CD4-positive, CD25-positive, alpha-beta regulatory T cell (primary cell): ENCODE results near the gene DAAM1. TPM values are rescaled to one million over a fixed set of nuclear protein-coding genes. Genes with fewer than 3 reads are reported as not detected.

Experiments
- ATAC-seq, 2 donors: fragments of 150-1000 bp; cut with Tn5 transposase; one replicate each; pipeline ENCODE4 v1.10.0; 2021; ENCODE audit warnings: low read depth in 2 of 2, moderate number of reproducible peaks in 2 of 2, moderate library complexity in 1 of 2
- DNase-seq, 3 donors: peaks; one replicate each; pipeline versions ENCODE4 v3.0.0 to v3.0.0-alpha.2; 2012 to 2022; ENCODE audit warnings: mixed read lengths in 1 of 3
- H3K27ac ChIP-seq: one replicate; pipeline ENCODE4 v1.7.0; 2013; ENCODE audit warnings: mild to moderate bottlenecking, low read length; ENCODE audit not compliant: insufficient read depth, poor library complexity, severe bottlenecking
- H3K27me3 ChIP-seq: one replicate; pipeline ENCODE4 v1.7.0; 2013; ENCODE audit warnings: low read length; ENCODE audit not compliant: control insufficient read depth, insufficient read depth
- H3K36me3 ChIP-seq: one replicate; pipeline ENCODE4 v1.7.0; 2013; ENCODE audit warnings: mild to moderate bottlenecking, low read length, moderate library complexity; ENCODE audit not compliant: control insufficient read depth, insufficient read depth
- H3K4me1 ChIP-seq: 2 replicates; pipeline ENCODE4 v1.7.0; 2013; ENCODE audit warnings: mild to moderate bottlenecking, low read length; ENCODE audit not compliant: insufficient read depth, control insufficient read depth, poor library complexity, severe bottlenecking
- H3K4me3 ChIP-seq: one replicate; pipeline ENCODE4 v1.7.0; 2013; ENCODE audit warnings: low read depth, mild to moderate bottlenecking, low read length, moderate library complexity
- H3K9me3 ChIP-seq, 2 experiments: 1 replicate in 1 of 2; 2 replicates in 1 of 2; pipeline ENCODE4 v1.7.0; 2013; ENCODE audit warnings: low read length in 2 of 2, mild to moderate bottlenecking in 1 of 2, moderate library complexity in 1 of 2; ENCODE audit not compliant: control insufficient read depth in 2 of 2
- H3K27ac Mint-ChIP-seq, 3 donors: one replicate each; pipeline ENCODE4 v1.8.0; 2020 to 2022; ENCODE audit warnings: mild to moderate bottlenecking in 3 of 3, mixed read lengths in 3 of 3, moderate library complexity in 2 of 3
- H3K27me3 Mint-ChIP-seq: one replicate; pipeline ENCODE4 v1.8.0; 2022; ENCODE audit warnings: mild to moderate bottlenecking, mixed read lengths
- H3K36me3 Mint-ChIP-seq: one replicate; pipeline ENCODE4 v1.8.0; 2020; ENCODE audit warnings: mixed read lengths
- H3K4me1 Mint-ChIP-seq, 4 donors: one replicate each; pipeline ENCODE4 v1.8.0; 2020 to 2022; ENCODE audit warnings: mixed read lengths in 4 of 4, mild to moderate bottlenecking in 1 of 4
- H3K4me3 Mint-ChIP-seq, 4 donors: one replicate each; pipeline ENCODE4 v1.8.0; 2020 to 2022; ENCODE audit warnings: mild to moderate bottlenecking in 4 of 4, mixed read lengths in 4 of 4, moderate library complexity in 3 of 4
- H3K9me3 Mint-ChIP-seq, 7 donors: one replicate each; pipeline ENCODE4 v1.8.0; 2020 to 2022; ENCODE audit warnings: mixed read lengths in 7 of 7, mild to moderate bottlenecking in 3 of 7, moderate library complexity in 2 of 7
- polyA plus RNA-seq, 4 donors: library from polyadenylated mRNA; unstranded; fragments of 300-500 nt; fragmentation: Illumina TruSeq; gene quantifications; one replicate each; pipeline ENCODE4 v1.2.3, GENCODE V29; 2021
- total RNA-seq: library from RNA; stranded (reverse); gene quantifications from one replicate; pipeline ENCODE4 v1.2.3, GENCODE V29; 2022

DAAM1 gene
- total and polyA plus RNA-seq, 5 donors from 2014 or later = 6.1 to 36.5 (median 11.2) TPM

DNA sequence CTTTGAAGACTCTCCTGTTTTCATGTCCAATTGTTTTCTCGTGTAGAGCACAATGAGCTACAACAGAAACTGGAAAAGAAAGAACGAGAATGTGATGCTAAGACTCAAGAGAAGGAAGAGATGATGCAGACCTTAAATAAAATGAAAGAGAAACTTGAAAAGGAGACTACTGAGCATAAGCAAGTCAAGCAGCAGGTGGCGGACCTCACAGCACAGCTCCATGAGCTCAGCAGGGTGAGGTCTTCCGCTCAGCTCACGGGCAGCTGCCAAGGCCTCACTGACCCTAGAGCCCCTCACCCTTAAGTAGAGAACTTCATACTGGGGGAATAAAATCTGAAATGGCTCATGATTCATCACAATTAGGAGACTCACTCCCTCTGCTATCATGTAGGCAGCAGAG, 142.0 kb downstream of the DAAM1 start:
- H3K4me1 ChIP-seq = no peaks in the 10 kb centered on the region
- peaks cover 39% of the 10 kb centered on the region for H3K36me3 ChIP-seq
- Mint-ChIP-seq H3K27ac (peak overlapping the region in 1 of 3 donors; percentile 27), H3K4me1 (peaks cover 0 to 2% (median 0%) of the 10 kb centered on the region in 4 donors), H3K27me3 (no peaks in the 10 kb centered on the region), H3K36me3 (peaks cover 65% of the 10 kb centered on the region), H3K4me3 (no peak overlapping the region), H3K9me3 (peaks cover 0 to 2% (median 0%) of the 10 kb centered on the region in 7 donors)
- ATAC-seq (no peak), DNase-seq (peak in 1 of 3 donors; percentile 22)
- no peaks in the 10 kb centered on the region for H3K27me3 ChIP-seq
- H3K27ac ChIP-seq = no peak overlapping the region
- H3K4me3 ChIP-seq = no peak overlapping the region
- H3K9me3 ChIP-seq = no peaks in the 10 kb centered on the region

GRCh38 chr14:59331217-59331616, 142.8 kb downstream of the DAAM1 start:
- no peaks in the 10 kb centered on the region for H3K9me3 ChIP-seq

GRCh38 chr14:59332727-59333126, 144.3 kb downstream of the DAAM1 start:
- peaks cover 59% of the 10 kb centered on the region for H3K36me3 Mint-ChIP-seq
- no peak overlapping the region for H3K4me3 Mint-ChIP-seq
- no peaks in the 10 kb centered on the region for H3K27me3 Mint-ChIP-seq
- Histone ChIP-seq H3K27ac (no peak overlapping the region), H3K9me3 (no peaks in the 10 kb centered on the region), H3K27me3 (no peaks in the 10 kb centered on the region), H3K4me3 (no peak overlapping the region), H3K4me1 (no peaks in the 10 kb centered on the region), H3K36me3 (peaks cover 28% of the 10 kb centered on the region)
- DNase-seq = no peak
- H3K9me3 Mint-ChIP-seq = peaks cover 0 to 2% (median 0%) of the 10 kb centered on the region in 7 donors
- no peak for ATAC-seq
- H3K27ac Mint-ChIP-seq = no peak overlapping the region
- peaks cover 0 to 2% (median 0%) of the 10 kb centered on the region in 4 donors for H3K4me1 Mint-ChIP-seq

More at GRCh38 chr14:59331217-59331616, 142.8 kb downstream of the DAAM1 start:
- H3K27me3 ChIP-seq = no peaks in the 10 kb centered on the region
- H3K36me3 ChIP-seq = peaks cover 32% of the 10 kb centered on the region
- no peak for DNase-seq
- Mint-ChIP-seq H3K9me3 (peaks cover 0 to 2% (median 0%) of the 10 kb centered on the region in 7 donors), H3K4me3 (no peak overlapping the region), H3K36me3 (peaks cover 57% of the 10 kb centered on the region), H3K27ac (no peak overlapping the region), H3K27me3 (no peaks in the 10 kb centered on the region), H3K4me1 (peaks cover 0 to 2% (median 0%) of the 10 kb centered on the region in 4 donors)
- H3K4me1 ChIP-seq = no peaks in the 10 kb centered on the region
- H3K4me3 ChIP-seq = no peak overlapping the region
- ATAC-seq = no peak
- no peak overlapping the region for H3K27ac ChIP-seq

DNA sequence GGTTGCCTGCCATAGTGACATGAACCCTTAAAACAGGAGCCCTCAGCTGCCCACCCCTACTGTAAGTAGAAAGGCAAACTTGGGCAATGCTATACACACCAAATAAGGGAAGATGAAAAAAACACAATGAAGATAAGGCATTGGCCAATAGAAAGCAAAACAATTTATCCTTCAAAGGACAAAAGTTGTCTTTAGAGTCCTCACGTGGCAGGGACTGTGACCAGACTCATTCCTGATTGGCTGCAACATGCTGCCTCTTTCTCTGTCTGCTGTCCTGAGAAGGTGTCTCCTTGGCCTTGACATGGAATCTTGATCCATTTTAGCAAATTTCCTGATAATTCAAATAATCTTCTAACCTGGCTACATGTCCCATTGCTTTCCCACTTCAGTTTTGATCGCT, 144.8 kb downstream of the DAAM1 start:
- Histone ChIP-seq H3K27ac (no peak overlapping the region), H3K27me3 (no peaks in the 10 kb centered on the region), H3K9me3 (no peaks in the 10 kb centered on the region), H3K4me3 (no peak overlapping the region), H3K4me1 (no peaks in the 10 kb centered on the region), H3K36me3 (peaks cover 28% of the 10 kb centered on the region)
- Mint-ChIP-seq H3K4me3 (no peak overlapping the region), H3K9me3 (peaks cover 0 to 2% (median 0%) of the 10 kb centered on the region in 7 donors), H3K27ac (no peak overlapping the region), H3K4me1 (peaks cover 0 to 2% (median 0%) of the 10 kb centered on the region in 4 donors), H3K27me3 (no peaks in the 10 kb centered on the region), H3K36me3 (peaks cover 58% of the 10 kb centered on the region)
- ATAC-seq = no peak
- no peak for DNase-seq

DNA sequence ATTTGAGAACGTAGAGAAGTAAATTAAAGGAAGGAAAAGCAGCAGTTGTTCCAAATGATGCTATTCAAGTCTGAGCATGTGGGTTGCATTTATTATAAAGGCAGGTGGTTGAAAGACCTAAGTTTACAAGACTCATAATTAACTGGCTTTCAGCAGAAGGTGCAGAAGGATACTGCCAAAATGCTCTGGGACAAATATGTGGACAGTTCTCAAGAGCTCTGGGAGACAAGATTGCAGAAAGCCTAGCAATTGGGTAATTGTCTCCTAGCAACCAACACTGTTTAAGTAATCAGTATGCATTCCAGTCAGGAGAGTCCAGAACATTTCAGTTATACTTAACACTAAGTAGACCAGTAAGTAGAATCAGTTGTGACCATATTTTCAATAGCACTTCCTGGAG, 145.2 kb downstream of the DAAM1 start:
- Mint-ChIP-seq H3K27ac (no peak overlapping the region), H3K4me1 (peaks cover 0 to 2% (median 0%) of the 10 kb centered on the region in 4 donors), H3K27me3 (no peaks in the 10 kb centered on the region), H3K36me3 (peaks cover 57% of the 10 kb centered on the region), H3K4me3 (no peak overlapping the region), H3K9me3 (peaks cover 0 to 2% (median 0%) of the 10 kb centered on the region in 7 donors)
- H3K9me3 ChIP-seq = no peaks in the 10 kb centered on the region
- no peaks in the 10 kb centered on the region for H3K27me3 ChIP-seq
- ATAC-seq = no peak
- no peak for DNase-seq
- H3K36me3 ChIP-seq = peaks cover 26% of the 10 kb centered on the region
- no peak overlapping the region for H3K4me3 ChIP-seq
- H3K4me1 ChIP-seq = no peaks in the 10 kb centered on the region
- H3K27ac ChIP-seq = no peak overlapping the region

DNA sequence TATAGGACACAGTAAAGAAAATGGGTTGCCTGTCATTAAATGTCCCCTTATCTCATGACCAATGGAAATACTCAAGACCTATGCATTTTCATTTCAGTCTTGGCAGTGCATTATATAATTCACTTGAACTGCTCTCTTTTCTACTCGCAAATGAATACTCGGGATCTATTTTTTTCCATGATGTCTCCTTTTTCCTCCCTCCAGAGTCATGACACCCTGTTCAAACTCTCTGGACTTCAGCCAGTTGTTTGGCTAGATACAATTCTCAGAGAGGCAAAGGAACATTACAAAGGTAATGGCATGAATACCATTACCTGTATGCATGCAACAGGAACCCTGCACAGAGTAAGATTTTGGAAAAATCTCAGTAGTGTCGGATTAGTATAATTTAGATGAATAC, 145.8 kb downstream of the DAAM1 start:
- peaks cover 0 to 2% (median 0%) of the 10 kb centered on the region in 7 donors for H3K9me3 Mint-ChIP-seq
- H3K27ac Mint-ChIP-seq = no peak overlapping the region
- Histone ChIP-seq H3K27me3 (no peaks in the 10 kb centered on the region), H3K4me3 (no peak overlapping the region), H3K9me3 (no peaks in the 10 kb centered on the region), H3K4me1 (no peaks in the 10 kb centered on the region), H3K27ac (no peak overlapping the region), H3K36me3 (peaks cover 23% of the 10 kb centered on the region)
- H3K4me3 Mint-ChIP-seq = no peak overlapping the region
- no peaks in the 10 kb centered on the region for H3K27me3 Mint-ChIP-seq
- no peak for DNase-seq
- peaks cover 52% of the 10 kb centered on the region for H3K36me3 Mint-ChIP-seq
- no peak for ATAC-seq
- H3K4me1 Mint-ChIP-seq = no peaks in the 10 kb centered on the region

DNA sequence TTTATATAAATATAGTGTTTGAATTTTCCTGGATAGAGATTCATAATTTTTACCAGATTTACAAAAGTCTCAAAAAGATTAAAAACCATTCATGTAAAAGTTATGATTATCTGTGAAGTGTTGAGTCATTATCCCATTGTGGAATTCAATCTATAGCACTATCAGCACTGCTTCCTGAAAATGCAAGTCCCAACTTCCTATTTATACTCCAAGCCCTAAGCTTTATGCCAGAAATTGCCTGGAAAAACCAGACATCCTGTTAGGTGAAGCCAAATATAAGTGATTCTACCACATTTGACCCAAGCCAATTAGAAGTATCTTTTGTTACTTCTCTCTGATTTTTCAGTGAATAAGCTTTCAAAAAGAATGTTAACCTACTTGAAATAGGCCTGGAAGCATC, 147.6 kb downstream of the DAAM1 start:
- Mint-ChIP-seq H3K27me3 (no peaks in the 10 kb centered on the region), H3K9me3 (peaks cover 0 to 2% (median 0%) of the 10 kb centered on the region in 7 donors), H3K36me3 (peaks cover 54% of the 10 kb centered on the region), H3K27ac (no peak overlapping the region), H3K4me1 (no peaks in the 10 kb centered on the region), H3K4me3 (no peak overlapping the region)
- no peaks in the 10 kb centered on the region for H3K9me3 ChIP-seq
- no peak overlapping the region for H3K27ac ChIP-seq
- no peaks in the 10 kb centered on the region for H3K27me3 ChIP-seq
- DNase-seq (no peak), ATAC-seq (no peak)
- H3K36me3 ChIP-seq = peaks cover 25% of the 10 kb centered on the region
- no peaks in the 10 kb centered on the region for H3K4me1 ChIP-seq
- no peak overlapping the region for H3K4me3 ChIP-seq

DNA sequence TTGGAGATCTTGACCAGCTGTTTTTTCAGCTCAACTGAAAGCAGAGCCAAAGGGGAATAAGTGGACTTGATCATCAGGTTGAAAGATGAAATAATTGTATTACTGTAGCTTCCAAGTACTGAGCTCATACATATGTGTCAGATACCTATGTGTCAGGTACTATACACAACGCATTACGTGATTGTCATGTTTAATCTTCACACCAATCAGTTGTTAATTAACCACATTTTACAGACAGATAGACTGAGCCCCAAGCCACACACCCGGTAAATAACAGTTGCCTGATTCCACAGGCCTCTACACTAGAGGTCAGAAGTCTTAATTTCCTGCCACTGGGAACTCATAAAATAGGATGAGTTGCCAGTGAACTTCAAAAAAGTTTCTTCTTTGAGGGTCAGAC, 148.2 kb downstream of the DAAM1 start:
- Mint-ChIP-seq H3K4me1 (no peaks in the 10 kb centered on the region), H3K4me3 (no peak overlapping the region), H3K36me3 (peaks cover 54% of the 10 kb centered on the region), H3K9me3 (peaks cover 0 to 2% (median 0%) of the 10 kb centered on the region in 7 donors), H3K27ac (no peak overlapping the region), H3K27me3 (no peaks in the 10 kb centered on the region)
- no peak overlapping the region for H3K4me3 ChIP-seq
- DNase-seq = no peak
- H3K27ac ChIP-seq = no peak overlapping the region
- no peaks in the 10 kb centered on the region for H3K9me3 ChIP-seq
- H3K36me3 ChIP-seq = peaks cover 24% of the 10 kb centered on the region
- ATAC-seq = no peak
- no peaks in the 10 kb centered on the region for H3K4me1 ChIP-seq
- H3K27me3 ChIP-seq = no peaks in the 10 kb centered on the region
